Hepatocyte (in vitro differentiated cells): ENCODE results near the gene GOLGA8R. TPM values are rescaled to one million over a fixed set of nuclear protein-coding genes. Genes with fewer than 3 reads are reported as not detected.
"Not testable (repeated sequence)": the region's sequence is repeated elsewhere in the genome, so short reads cannot be mapped to it uniquely, and the experiment has no call there.

Experiments used
- DNase-seq: peaks from one replicate; pipeline ENCODE4 v3.0.0-alpha.2; 2016; ENCODE audit warnings: low spot score
- H2AFZ ChIP-seq: fragments of 200-600 bp; sonication (generic); 2 replicates; pipeline ENCODE4 v1.6.0; 2016; ENCODE audit warnings: antibody characterized with exemption, mild to moderate bottlenecking
- H3K27ac ChIP-seq: fragments of 200-600 bp; sonication (generic); 2 replicates; pipeline ENCODE4 v1.5.1; 2016; ENCODE audit warnings: mild to moderate bottlenecking
- H3K27me3 ChIP-seq: fragments of 200-600 bp; sonication (generic); 2 replicates; pipeline ENCODE4 v1.6.1; 2016
- H3K36me3 ChIP-seq: fragments of 200-600 bp; sonication (generic); replicated peaks from 2 replicates; pipeline ENCODE4 v1.5.1; 2016; ENCODE audit warnings: low read depth; ENCODE audit not compliant: insufficient read depth
- H3K4me1 ChIP-seq: fragments of 200-600 bp; sonication (generic); 2 replicates; pipeline ENCODE4 v1.5.1; 2016; ENCODE audit warnings: mild to moderate bottlenecking, moderate library complexity; ENCODE audit not compliant: insufficient read depth
- H3K4me2 ChIP-seq: fragments of 200-600 bp; sonication (generic); 2 replicates; pipeline ENCODE4 v1.6.0; 2016
- H3K4me3 ChIP-seq: fragments of 200-600 bp; sonication (generic); 2 replicates; pipeline ENCODE4 v1.5.1; 2016; ENCODE audit warnings: mild to moderate bottlenecking
- H3K79me2 ChIP-seq: fragments of 200-600 bp; sonication (generic); 2 replicates; pipeline ENCODE4 v1.6.0; 2017; ENCODE audit warnings: mild to moderate bottlenecking
- H3K9me2 ChIP-seq: fragments of 200-600 bp; sonication (generic); replicated peaks from 2 replicates; pipeline ENCODE4 v1.6.0; 2017; ENCODE audit warnings: mild to moderate bottlenecking; ENCODE audit not compliant: insufficient read depth
- H3K9me3 ChIP-seq: fragments of 200-600 bp; sonication (generic); 2 replicates; pipeline ENCODE4 v1.5.1; 2016; ENCODE audit warnings: low read depth, mild to moderate bottlenecking
- H4K20me1 ChIP-seq: fragments of 200-600 bp; sonication (generic); 2 replicates; pipeline ENCODE4 v1.6.0; 2016; ENCODE audit warnings: mild to moderate bottlenecking; ENCODE audit not compliant: insufficient read depth, poor library complexity, severe bottlenecking
- CTCF ChIP-seq: fragments of 200-600 bp; sonication (generic); IDR thresholded peaks from 2 replicates; pipeline ENCODE4 v1.5.1; 2016; ENCODE audit warnings: antibody characterized with exemption, mild to moderate bottlenecking; ENCODE audit not compliant: poor library complexity
- WGBS: methylation state at CpG from one replicate; pipeline ENCODE4 v1.1.6; 2016; ENCODE audit warnings: low lambda C conversion rate; ENCODE audit errors: missing lambda C conversion rate; 5-methylcytosine and 5-hydroxymethylcytosine counted together
- polyA plus RNA-seq: library from polyadenylated mRNA; unstranded; fragments of >200 nt; fragmentation: Nextera tagmentation; extraction: Ambion mirVana; gene quantifications from 2 replicates; pipeline ENCODE4 v1.2.1, GENCODE V29; 2016
- total RNA-seq: library from RNA; depleted of rRNA; stranded (reverse); fragments of >200 nt; gene quantifications from 2 replicates; pipeline ENCODE4 v1.2.3, GENCODE V29; 2014

Gene GOLGA8R
- total and polyA plus RNA-seq, 2 experiments from 2014 or later, result 2.0 TPM; not detected in 1

GRCh38 chr15:30398988-30399387 is 15.1 kb downstream of the GOLGA8R start:
- not testable (repeated sequence) for H3K36me3 ChIP-seq, H3K27me3 ChIP-seq, H3K4me3 ChIP-seq, H3K4me1 ChIP-seq, H3K27ac ChIP-seq, H2AFZ ChIP-seq, H3K9me3 ChIP-seq, H3K79me2 ChIP-seq, DNase-seq, H3K4me2 ChIP-seq, H3K9me2 ChIP-seq, H4K20me1 ChIP-seq
- TF ChIP-seq CTCF, result peak; percentile 45
- 6% methylated on average over 2 of the region's 6 CpGs for WGBS

- not testable (repeated sequence) for H3K27ac ChIP-seq, DNase-seq, H3K27me3 ChIP-seq, H3K79me2 ChIP-seq, H3K9me2 ChIP-seq, H3K4me2 ChIP-seq, H3K9me3 ChIP-seq, H3K4me1 ChIP-seq, H2AFZ ChIP-seq, H4K20me1 ChIP-seq, H3K36me3 ChIP-seq, H3K4me3 ChIP-seq
- WGBS, result no CpG with 5 or more reads among the region's 23 CpGs
These were observed 20.4 kb downstream of the GOLGA8R start for GRCh38 chr15:30393664-30393991.

GRCh38 chr15:30392766-30393663 is 21.0 kb downstream of the GOLGA8R start, which contains the start of gene CHRFAM7A:
Gene CHRFAM7A, minus strand, starts transcription at chr15:30393540. Its CDS starts 10,189 bp downstream, at chr15:30383351.
- not testable (repeated sequence) for DNase-seq, H3K27me3 ChIP-seq, H3K36me3 ChIP-seq, H3K27ac ChIP-seq, H2AFZ ChIP-seq, H3K79me2 ChIP-seq, H3K9me3 ChIP-seq, H4K20me1 ChIP-seq, H3K4me1 ChIP-seq, H3K9me2 ChIP-seq, H3K4me2 ChIP-seq, H3K4me3 ChIP-seq
- no CpG with 5 or more reads among the region's 74 CpGs for WGBS

- H3K27me3 ChIP-seq, H4K20me1 ChIP-seq, H3K4me3 ChIP-seq, H3K27ac ChIP-seq, H2AFZ ChIP-seq, H3K79me2 ChIP-seq, H3K36me3 ChIP-seq, H3K9me3 ChIP-seq, H3K4me2 ChIP-seq, DNase-seq, H3K9me2 ChIP-seq, H3K4me1 ChIP-seq: not testable (repeated sequence)
- no CpG with 5 or more reads among the region's 6 CpGs for WGBS
These were observed 27.7 kb downstream of the GOLGA8R start for GRCh38 chr15:30386318-30386887.

GRCh38 chr15:30377082-30377413 is 37.0 kb downstream of the GOLGA8R start:
- H3K4me1 ChIP-seq, H3K36me3 ChIP-seq, H3K4me2 ChIP-seq, H3K79me2 ChIP-seq, H3K27ac ChIP-seq, H2AFZ ChIP-seq, H3K4me3 ChIP-seq, H3K9me3 ChIP-seq, DNase-seq, H3K9me2 ChIP-seq, H3K27me3 ChIP-seq, H4K20me1 ChIP-seq: not testable (repeated sequence)
- WGBS, result no CpG with 5 or more reads among the region's 5 CpGs

GRCh38 chr15:30376375-30377081 is 37.5 kb downstream of the GOLGA8R start:
- not testable (repeated sequence) for H3K79me2 ChIP-seq, H3K4me3 ChIP-seq, H3K9me2 ChIP-seq, H2AFZ ChIP-seq, H3K27ac ChIP-seq, H3K4me1 ChIP-seq, H3K4me2 ChIP-seq, H3K9me3 ChIP-seq, DNase-seq, H3K36me3 ChIP-seq, H3K27me3 ChIP-seq, H4K20me1 ChIP-seq
- no CpG with 5 or more reads among the region's 17 CpGs for WGBS

- not testable (repeated sequence) for H2AFZ ChIP-seq, H3K27ac ChIP-seq, H3K9me2 ChIP-seq, H3K4me2 ChIP-seq, H3K4me3 ChIP-seq, H3K27me3 ChIP-seq, H3K9me3 ChIP-seq, H3K79me2 ChIP-seq, H3K36me3 ChIP-seq, H3K4me1 ChIP-seq, H4K20me1 ChIP-seq
- 67% methylated on average over 2 of the region's 4 CpGs for WGBS
- DNase-seq, result peak; percentile 1
These were observed 38.2 kb downstream of the GOLGA8R start for GRCh38 chr15:30375872-30376271.

GRCh38 chr15:30374862-30375261 is 39.2 kb downstream of the GOLGA8R start:
- DNase-seq, H3K9me2 ChIP-seq, H4K20me1 ChIP-seq, H2AFZ ChIP-seq, H3K27me3 ChIP-seq, H3K27ac ChIP-seq, H3K4me1 ChIP-seq, H3K4me3 ChIP-seq, H3K79me2 ChIP-seq, H3K36me3 ChIP-seq, H3K4me2 ChIP-seq, H3K9me3 ChIP-seq: not testable (repeated sequence)
- WGBS, result 90% methylated on average over 4 of the region's 10 CpGs
